Fibroblast of peridontal ligament (primary cell): ENCODE results near the gene SLC25A48.
A peak's percentile ranks its signal among the peaks of the same experiment; 100 is the strongest.

Experiments used
- DNase-seq: peaks from one replicate; pipeline ENCODE4 v3.0.0-alpha.2; 2010; ENCODE audit errors: extremely low read depth

Gene SLC25A48

GRCh38 chr5:135920199-135920598, 85.7 kb downstream of the SLC25A48 start:
- no peak for DNase-seq

DNA sequence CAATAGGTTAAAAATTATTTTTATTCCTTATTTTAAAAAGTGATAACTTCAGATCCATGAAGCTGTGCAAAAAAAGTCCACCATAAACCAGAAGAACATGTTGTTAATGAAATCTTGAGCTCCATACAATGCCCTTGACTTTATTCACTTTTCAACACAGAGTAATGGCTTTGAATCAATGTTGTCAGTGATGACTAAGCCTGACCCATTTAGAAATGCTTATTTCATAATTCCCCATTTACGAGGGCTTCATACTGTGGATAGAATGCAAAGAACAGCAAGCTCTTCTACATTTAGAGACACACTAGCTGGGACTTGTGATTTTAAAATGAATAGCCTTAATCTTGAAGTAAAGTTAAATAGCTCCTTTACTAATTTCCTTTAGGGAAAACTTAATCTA, 86.9 kb downstream of the SLC25A48 start:
- peak; percentile 46 for DNase-seq

DNA sequence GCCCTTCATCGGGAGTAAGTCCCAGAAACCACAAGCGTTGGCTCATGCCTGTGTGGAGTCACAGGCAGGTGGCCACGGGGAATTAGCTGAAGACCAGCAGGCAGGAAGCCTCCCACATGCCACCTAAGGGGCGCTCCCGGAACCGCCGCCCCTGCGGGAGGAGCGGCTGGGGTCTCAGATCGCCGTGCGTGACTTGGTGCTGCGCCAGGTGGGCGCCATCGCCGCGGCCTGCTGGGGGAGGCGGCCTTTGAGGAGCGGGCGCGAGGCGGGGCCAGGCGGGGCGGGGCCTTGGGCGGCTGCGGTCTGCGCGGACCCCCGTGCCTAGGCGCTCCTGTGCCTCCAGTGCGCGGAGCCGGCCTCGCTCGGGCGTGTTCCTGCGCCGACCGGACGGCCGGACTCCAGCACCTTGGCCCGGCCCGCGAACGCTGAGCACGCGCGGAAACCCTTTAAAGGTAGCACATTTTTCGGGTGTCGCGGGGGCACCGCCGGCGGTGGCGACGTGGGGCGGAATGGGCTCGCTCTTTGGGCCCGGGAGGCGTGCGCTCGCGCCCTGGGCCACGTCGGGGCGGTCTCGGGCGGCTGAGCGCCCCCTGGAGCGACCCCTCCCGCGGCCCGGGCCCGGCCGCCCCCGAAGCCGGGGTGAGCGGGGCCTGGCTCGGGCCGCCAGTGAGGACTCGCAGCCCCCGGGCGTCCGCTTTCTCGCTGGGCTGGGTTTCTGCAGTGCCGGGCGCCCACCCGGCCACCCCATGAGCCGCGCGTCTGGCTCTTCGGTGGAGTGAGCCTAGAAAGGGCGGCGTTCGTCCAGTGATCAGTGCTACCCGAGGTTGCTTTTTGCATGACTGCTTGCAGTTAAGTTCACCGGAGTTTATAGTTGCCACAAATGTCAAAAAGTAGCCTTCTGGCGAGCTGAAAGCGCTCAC, 95.8 kb downstream of the SLC25A48 start:
- no peak for DNase-seq

DNA sequence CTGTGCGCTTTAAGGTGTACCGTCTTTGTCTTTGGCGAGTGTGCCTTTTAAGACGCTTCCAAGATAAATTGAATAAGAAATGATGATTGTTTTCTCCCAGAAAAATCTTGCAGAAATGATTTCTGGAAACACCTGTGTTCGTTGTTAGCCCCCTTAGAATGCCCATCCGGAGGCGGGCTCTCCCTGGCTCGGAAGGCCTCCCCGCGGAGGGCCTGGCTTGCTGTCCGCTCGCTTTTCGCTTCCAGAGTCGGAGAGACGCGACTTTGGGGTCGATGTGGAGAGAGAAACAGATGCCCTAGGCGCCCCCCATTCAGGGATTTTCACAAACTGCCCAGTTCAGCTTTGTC, 96.5 kb downstream of the SLC25A48 start:
- DNase-seq, result no peak

DNA sequence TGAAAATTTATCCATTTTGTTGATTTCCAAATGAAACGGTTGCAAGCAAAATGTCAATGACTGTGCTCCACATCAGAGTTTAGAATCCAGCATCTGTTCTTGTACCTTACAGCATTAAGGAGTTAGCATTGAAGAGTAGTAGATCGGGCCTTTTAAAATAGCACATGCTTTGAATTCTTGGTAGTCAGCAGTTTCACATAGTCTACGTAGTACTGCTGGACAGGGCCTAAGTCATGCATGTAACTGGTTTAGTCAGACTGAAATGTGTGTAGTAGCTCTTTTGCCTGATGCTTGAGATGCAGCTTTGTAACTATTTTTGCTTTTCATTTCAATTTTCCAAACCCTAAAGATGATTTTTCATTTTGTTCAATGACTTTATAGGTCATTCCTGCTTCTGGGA, 100.5 kb downstream of the SLC25A48 start:
- peak; percentile 47 for DNase-seq

- DNase-seq, result no peak
Observed at GRCh38 chr5:135937245-135937911, 102.9 kb downstream of the SLC25A48 start.
